Measurements from ENCODE around the gene RFX8. TPM values are rescaled to one million over a fixed set of nuclear protein-coding genes. Genes with fewer than 3 reads are reported as not detected.

RFX8 gene
- total RNA-seq, 2 experiments from 2014 or later, result 2.0 to 2.2 TPM

DNA sequence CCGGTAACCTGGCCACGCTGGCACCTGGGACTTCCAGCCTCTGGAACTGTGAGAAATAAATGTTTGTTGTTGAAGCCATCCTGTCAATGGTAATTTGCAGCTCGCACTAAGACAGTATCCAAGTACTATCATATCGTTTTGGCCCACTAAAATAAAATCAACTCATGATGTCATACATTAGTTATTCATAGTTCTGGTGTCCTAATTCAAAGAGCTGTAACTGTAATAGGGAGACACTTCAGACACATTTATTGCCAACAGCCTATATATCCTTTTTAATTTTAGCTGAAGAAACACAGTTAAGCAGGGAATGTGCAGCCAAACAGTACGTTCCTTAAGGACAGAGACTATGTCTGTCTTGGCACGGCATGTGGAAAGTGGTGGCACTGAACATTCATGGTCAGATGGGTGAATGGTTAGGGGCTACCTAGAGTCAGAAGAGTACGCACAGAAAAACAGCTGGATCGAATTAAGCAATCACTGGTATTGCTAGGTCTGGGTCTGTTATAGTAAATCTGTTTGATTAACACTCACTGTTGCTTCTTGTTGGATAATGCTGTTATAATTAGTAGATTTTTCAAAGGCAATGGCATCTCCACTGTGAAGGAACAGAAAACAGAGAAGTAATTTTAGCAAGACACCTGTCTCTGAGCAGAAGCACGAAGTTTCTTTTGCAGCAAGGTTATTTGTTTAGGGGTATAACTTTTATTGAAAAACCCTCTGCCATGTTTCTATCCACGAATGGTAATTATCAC is 46.3 kb downstream of the RFX8 start:
- no peaks in the 10 kb centered on the region for H3K27me3 Mint-ChIP-seq
- H3K9me3 Mint-ChIP-seq, result peaks cover 4% of the 10 kb centered on the region
- H3K4me3 Mint-ChIP-seq, result no peak overlapping the region
- DNase-seq (no peak), ATAC-seq (ENCODE audit: low read depth) (no peak)
- H3K36me3 Mint-ChIP-seq, result peaks cover 2% of the 10 kb centered on the region
- POLR2A ChIA-PET, result no interaction called here
- H3K27ac Mint-ChIP-seq, result no peak overlapping the region
- no peaks in the 10 kb centered on the region for H3K4me1 Mint-ChIP-seq

DNA sequence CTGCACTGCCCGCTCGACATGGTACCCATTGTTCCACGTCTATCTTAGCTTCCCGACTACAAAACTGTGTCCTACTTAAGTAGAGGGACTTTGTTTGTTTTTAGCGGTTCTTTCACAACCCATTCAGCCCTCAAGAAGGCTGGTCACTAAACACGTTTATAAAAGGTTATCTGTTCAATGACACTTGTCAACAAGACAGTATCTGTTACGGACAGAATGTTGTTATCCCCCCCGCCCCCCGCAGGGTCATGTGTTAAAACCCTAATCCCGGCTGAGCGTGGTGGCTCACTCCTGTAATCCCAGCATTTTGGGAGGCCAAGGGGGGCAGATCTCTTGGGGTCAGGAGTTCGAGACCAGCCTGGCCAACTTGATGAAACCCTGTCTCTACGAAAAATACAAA is 47.2 kb downstream of the RFX8 start:
- Mint-ChIP-seq H3K27ac (no peak overlapping the region), H3K4me1 (no peaks in the 10 kb centered on the region), H3K27me3 (peaks cover 2% of the 10 kb centered on the region), H3K36me3 (peaks cover 2% of the 10 kb centered on the region), H3K9me3 (peaks cover 4% of the 10 kb centered on the region), H3K4me3 (no peak overlapping the region)
- DNase-seq, result no peak
- no peak for ATAC-seq (ENCODE audit: low read depth)
- POLR2A ChIA-PET, result no interaction called here

DNA sequence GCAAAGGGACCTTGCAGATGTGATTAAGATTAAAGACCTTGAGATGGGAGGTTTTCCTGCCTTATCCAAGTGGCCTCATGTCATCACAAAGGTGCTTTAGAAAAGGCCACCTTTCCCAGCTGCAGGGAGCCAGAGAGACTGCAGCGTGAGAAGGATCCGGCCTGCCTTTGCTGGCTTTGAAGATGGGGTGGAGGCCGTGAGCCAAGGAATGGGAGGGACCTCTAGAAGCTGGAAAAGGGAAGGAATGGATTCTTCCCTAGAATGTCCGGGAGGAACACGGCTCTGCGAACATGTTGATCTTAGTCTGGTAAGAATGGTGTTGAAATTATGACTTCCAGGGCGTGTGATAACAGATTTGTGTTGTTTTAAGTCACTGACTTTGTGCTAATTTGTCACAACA is 47.7 kb downstream of the RFX8 start:
- H3K9me3 Mint-ChIP-seq, result peaks cover 4% of the 10 kb centered on the region
- H3K4me1 Mint-ChIP-seq, result no peaks in the 10 kb centered on the region
- peaks cover 2% of the 10 kb centered on the region for H3K36me3 Mint-ChIP-seq
- POLR2A ChIA-PET, result no interaction called here
- H3K4me3 Mint-ChIP-seq, result no peak overlapping the region
- peaks cover 2% of the 10 kb centered on the region for H3K27me3 Mint-ChIP-seq
- ATAC-seq (ENCODE audit: low read depth) (no peak), DNase-seq (no peak)
- H3K27ac Mint-ChIP-seq, result no peak overlapping the region

DNA sequence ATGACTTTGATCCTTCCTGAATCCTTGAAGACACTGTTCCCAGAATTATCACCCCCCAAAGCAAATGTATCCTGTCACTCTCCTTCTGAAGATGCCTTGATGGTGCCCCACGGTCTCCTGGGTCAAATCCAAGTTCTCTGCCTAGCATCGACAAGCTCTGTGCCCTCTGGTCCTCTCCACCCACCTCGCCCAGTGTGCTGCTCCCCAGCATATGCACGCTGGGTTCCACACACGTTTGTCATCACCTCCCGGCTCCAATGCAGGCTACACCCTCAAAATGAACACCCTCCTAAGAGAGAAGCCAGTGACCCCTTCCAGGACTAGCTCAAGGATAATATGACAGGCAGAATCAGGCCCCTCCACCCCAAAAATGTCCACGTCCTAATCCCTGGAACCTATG is 48.1 kb downstream of the RFX8 start:
- Mint-ChIP-seq H3K27me3 (peaks cover 2% of the 10 kb centered on the region), H3K27ac (no peak overlapping the region), H3K36me3 (peaks cover 2% of the 10 kb centered on the region), H3K9me3 (peaks cover 4% of the 10 kb centered on the region), H3K4me1 (no peaks in the 10 kb centered on the region), H3K4me3 (no peak overlapping the region)
- no peak for ATAC-seq (ENCODE audit: low read depth)
- POLR2A ChIA-PET, result no interaction called here
- DNase-seq, result no peak

DNA sequence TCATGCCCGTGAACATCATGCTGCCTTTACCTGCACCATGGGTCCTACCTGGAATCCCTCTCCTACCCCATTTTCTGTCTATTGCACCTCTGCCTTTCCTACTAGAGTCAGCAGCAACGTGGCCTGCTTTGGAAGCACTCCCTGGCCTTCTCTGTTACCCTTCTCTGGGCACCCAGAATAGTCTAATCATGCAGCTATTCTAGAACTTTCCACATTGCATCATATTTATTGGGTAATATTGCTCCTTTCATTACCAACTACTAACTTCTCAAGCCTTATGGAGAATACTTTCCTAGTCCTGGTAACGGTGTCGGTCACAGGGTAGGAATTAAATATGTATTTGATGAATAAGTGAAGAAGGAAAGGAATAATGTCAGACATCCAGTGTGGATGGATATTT is 54.3 kb downstream of the RFX8 start:
- ATAC-seq (ENCODE audit: low read depth) (no peak), DNase-seq (no peak)
- no peak overlapping the region for H3K27ac Mint-ChIP-seq
- H3K4me1 Mint-ChIP-seq, result no peaks in the 10 kb centered on the region
- H3K27me3 Mint-ChIP-seq, result peaks cover 2% of the 10 kb centered on the region
- H3K9me3 Mint-ChIP-seq, result peaks cover 4% of the 10 kb centered on the region
- H3K4me3 Mint-ChIP-seq, result no peak overlapping the region
- POLR2A ChIA-PET, result no interaction called here
- H3K36me3 Mint-ChIP-seq, result peaks cover 2% of the 10 kb centered on the region

DNA sequence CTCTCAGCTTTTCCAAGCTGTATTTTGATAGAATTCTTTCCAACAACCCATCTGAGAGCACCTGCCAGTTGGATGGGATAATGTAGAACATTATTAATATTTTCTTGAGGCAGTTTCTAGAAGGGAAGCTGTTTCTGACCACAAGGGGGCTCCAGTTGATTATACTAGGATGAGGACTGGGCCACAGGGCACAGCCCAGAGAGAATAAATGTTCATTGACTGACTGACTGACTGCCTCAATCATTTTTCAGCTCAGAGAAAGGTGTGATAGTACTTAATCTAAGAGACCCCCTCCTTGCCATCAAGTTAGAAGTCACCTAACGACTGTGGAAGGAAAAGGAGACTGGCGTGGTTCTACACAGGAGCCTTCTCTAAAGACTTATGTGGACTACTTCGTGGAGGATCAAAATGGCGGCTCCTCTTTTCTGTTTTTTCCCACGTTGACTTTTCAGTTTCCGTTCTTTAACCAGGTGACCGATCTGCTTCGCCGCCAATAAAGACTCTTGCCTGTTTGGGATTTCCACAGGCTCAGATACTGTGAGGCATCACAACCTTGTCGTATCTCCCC is 55.7 kb downstream of the RFX8 start:
- H3K36me3 Mint-ChIP-seq, result peaks cover 2% of the 10 kb centered on the region
- peaks cover 4% of the 10 kb centered on the region for H3K9me3 Mint-ChIP-seq
- H3K27me3 Mint-ChIP-seq, result peaks cover 2% of the 10 kb centered on the region
- POLR2A ChIA-PET, result no interaction called here
- no peak overlapping the region for H3K27ac Mint-ChIP-seq
- no peaks in the 10 kb centered on the region for H3K4me1 Mint-ChIP-seq
- ATAC-seq (ENCODE audit: low read depth) (peak; percentile 79), DNase-seq (no peak)
- H3K4me3 Mint-ChIP-seq, result no peak overlapping the region

DNA sequence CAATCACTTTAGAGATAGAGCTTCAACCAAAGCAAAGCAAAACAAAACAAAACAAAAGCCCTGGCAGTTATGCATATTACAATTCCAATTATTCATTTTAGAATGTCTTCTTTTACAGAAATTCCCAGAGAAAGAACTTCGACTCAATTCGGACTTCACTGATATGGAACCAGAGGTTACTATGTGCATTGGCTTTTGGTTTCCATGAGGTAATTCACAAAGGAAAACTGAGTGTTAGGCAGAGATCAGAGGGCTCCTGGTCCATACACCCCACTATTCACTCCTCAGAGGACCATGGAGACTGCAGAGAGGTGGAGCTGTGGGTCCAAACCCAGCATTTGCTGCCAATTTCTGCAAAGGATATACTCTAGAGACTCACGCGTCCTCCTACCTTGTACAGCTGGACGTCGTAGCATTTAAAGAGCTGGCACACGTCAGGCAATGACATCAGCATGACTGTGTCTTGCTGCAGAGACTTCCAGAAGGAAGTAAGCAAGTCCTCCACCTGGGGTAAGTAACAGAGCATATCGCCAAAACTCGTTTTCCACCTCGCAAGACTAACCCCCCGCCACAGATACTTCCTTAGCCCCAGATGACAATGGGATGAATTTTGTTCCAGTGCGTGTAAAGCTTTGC is 56.3 kb downstream of the RFX8 start:
- Mint-ChIP-seq H3K9me3 (no peaks in the 10 kb centered on the region), H3K27ac (no peak overlapping the region), H3K36me3 (no peaks in the 10 kb centered on the region), H3K27me3 (peaks cover 2% of the 10 kb centered on the region), H3K4me3 (no peak overlapping the region), H3K4me1 (no peaks in the 10 kb centered on the region)
- no peak for ATAC-seq (ENCODE audit: low read depth)
- DNase-seq, result no peak
- POLR2A ChIA-PET, result no interaction called here

DNA sequence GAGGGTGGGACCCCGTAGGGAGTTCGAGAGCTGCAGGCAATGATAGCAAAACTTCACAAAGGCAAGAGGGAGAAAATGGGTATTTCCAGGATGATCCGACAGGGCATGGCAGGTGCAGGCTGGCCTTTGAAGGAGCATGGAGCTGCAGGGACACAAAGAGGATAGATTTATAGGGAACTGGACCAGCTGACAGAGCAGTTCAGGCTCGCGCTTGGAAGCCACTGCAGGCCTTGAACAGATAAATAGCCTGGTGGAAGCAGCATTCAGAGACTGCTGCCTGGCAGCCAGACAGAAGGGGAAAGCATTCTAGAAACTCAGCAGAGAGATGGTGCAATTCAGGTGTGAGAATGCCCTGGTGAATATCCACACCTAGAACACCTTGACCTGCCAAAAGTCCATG is 58.3 kb downstream of the RFX8 start:
- H3K27me3 Mint-ChIP-seq, result no peaks in the 10 kb centered on the region
- H3K36me3 Mint-ChIP-seq, result no peaks in the 10 kb centered on the region
- POLR2A ChIA-PET, result no interaction called here
- H3K4me1 Mint-ChIP-seq, result no peaks in the 10 kb centered on the region
- H3K4me3 Mint-ChIP-seq, result no peak overlapping the region
- no peaks in the 10 kb centered on the region for H3K9me3 Mint-ChIP-seq
- ATAC-seq (ENCODE audit: low read depth), result no peak
- no peak overlapping the region for H3K27ac Mint-ChIP-seq
- DNase-seq, result no peak

DNA sequence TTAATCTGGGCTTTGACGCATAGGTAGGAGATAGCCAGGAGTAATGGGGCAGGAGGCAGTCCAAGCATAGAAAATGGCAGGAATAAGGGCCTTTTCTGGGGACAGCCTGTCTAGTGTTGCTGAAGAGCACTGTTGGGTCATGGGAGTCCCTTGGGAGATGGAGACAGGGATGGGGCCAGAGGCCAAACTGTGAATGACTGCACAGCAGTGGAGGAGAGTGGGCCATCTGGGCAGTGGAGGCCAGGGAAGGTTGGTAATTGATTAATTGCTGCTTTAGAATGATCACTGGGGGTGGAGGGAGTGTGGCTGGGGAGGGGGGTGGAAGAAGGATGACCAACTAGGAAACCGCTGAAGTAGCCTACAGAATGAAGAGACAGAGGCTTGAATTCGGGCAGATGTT is 59.0 kb downstream of the RFX8 start:
- no peak overlapping the region for H3K27ac Mint-ChIP-seq
- no peaks in the 10 kb centered on the region for H3K27me3 Mint-ChIP-seq
- ATAC-seq (ENCODE audit: low read depth), result no peak
- H3K4me1 Mint-ChIP-seq, result no peaks in the 10 kb centered on the region
- POLR2A ChIA-PET, result no interaction called here
- no peak for DNase-seq
- H3K9me3 Mint-ChIP-seq, result no peaks in the 10 kb centered on the region
- no peak overlapping the region for H3K4me3 Mint-ChIP-seq
- no peaks in the 10 kb centered on the region for H3K36me3 Mint-ChIP-seq

DNA sequence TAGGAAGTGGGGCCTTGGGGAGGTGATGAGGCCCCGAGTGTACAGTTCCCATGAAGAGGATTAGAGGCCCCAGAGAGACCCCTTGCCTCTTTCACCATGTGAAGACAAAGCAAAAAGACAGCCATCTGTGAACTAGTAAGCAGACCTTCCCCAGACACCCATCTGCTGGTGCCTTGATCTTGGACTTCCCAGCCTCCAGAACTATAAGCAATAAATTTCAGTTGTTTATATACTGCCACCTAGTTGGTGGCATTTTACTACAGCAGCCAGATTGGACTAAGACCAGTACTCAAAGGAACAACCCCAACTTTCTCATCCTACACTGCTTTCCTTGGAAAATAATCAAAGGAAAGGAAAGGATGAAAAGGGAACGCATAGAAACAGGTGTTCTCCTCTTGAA is 59.7 kb downstream of the RFX8 start:
- ATAC-seq (ENCODE audit: low read depth) (no peak), DNase-seq (no peak)
- Mint-ChIP-seq H3K27me3 (no peaks in the 10 kb centered on the region), H3K36me3 (no peaks in the 10 kb centered on the region), H3K27ac (no peak overlapping the region), H3K4me1 (no peaks in the 10 kb centered on the region), H3K4me3 (no peak overlapping the region), H3K9me3 (no peaks in the 10 kb centered on the region)
- POLR2A ChIA-PET, result no interaction called here

DNA sequence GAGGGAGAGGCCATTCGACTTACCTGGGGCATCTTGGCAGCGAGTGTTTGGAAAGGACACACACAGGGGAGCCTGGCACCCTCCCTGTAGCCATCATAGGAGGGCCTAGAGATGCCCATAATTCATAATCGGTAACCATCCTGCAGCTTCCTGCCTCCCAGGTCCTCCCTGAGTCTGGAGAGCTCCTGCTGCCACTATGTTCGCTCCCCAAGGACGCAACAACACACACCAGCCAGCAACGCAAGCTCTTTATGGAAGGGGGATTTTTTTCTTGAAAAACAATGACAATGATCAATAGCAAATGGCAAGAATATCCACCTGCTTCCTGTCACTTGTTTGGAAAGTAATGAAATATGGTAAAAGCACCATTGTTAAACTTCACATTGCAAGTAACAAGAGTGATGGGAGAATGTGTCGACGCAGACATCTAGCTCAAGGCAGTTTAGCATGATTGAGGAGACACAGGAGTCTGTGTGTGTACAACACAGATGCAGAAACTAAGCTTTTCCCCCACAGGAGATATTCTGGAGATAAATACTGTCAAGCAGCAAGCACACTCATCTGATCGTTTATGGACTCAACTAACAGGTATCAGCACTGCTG is 62.7 kb downstream of the RFX8 start:
- POLR2A ChIA-PET, result no interaction called here
- H3K36me3 Mint-ChIP-seq, result no peaks in the 10 kb centered on the region
- no peaks in the 10 kb centered on the region for H3K9me3 Mint-ChIP-seq
- ATAC-seq (ENCODE audit: low read depth), result no peak
- H3K4me3 Mint-ChIP-seq, result no peak overlapping the region
- no peaks in the 10 kb centered on the region for H3K27me3 Mint-ChIP-seq
- no peaks in the 10 kb centered on the region for H3K4me1 Mint-ChIP-seq
- H3K27ac Mint-ChIP-seq, result no peak overlapping the region
- DNase-seq, result no peak

DNA sequence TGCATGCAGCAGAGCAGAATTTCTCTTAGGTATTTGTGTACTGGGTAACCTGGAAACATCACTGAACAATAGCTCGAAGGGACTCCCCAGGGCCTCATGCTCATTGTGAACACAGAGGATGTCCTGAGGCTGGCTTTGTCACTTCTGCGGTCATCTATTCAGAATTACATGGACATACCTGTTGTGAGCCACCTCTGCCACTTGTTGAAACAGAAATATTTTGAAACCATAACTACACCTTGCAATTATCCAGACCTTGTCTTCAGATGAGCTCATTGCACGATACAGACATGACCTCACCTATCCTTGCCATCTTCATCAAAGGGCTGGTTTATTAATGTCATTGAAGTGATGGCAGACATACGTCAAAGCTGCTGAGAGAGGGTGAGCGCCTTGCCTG is 64.2 kb downstream of the RFX8 start:
- POLR2A ChIA-PET, result interaction anchor here (0.6 kb wide), 1 partner anchor 301 kb away, joined by 3 read pairs; no protein-coding TSS in a partner anchor
- no peaks in the 10 kb centered on the region for H3K9me3 Mint-ChIP-seq
- ATAC-seq (ENCODE audit: low read depth) (no peak), DNase-seq (no peak)
- H3K27ac Mint-ChIP-seq, result no peak overlapping the region
- H3K27me3 Mint-ChIP-seq, result no peaks in the 10 kb centered on the region
- no peak overlapping the region for H3K4me3 Mint-ChIP-seq
- H3K36me3 Mint-ChIP-seq, result no peaks in the 10 kb centered on the region
- H3K4me1 Mint-ChIP-seq, result no peaks in the 10 kb centered on the region

DNA sequence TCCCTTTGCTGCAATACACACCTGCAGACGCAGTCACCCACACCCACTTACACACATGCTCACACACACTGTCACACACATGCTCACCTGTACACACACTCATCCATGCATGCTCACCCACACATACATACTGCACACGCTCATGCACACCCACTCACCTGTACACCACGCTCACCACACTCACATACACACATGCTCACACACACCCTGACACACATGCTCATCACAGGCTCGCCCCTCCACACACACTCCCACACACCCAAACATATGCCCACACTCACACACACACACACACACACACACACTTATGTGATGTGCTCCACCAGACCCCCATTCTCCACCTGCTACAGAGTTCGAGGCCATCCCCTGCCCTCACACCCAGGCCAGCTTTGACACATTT is 64.8 kb downstream of the RFX8 start:
- Mint-ChIP-seq H3K27ac (no peak overlapping the region), H3K9me3 (no peaks in the 10 kb centered on the region), H3K27me3 (no peaks in the 10 kb centered on the region), H3K4me1 (peaks cover 5% of the 10 kb centered on the region), H3K36me3 (no peaks in the 10 kb centered on the region), H3K4me3 (no peak overlapping the region)
- POLR2A ChIA-PET, result interaction anchor here (0.6 kb wide), 1 partner anchor 301 kb away, joined by 3 read pairs; no protein-coding TSS in a partner anchor
- DNase-seq, result no peak
- ATAC-seq (ENCODE audit: low read depth), result no peak

DNA sequence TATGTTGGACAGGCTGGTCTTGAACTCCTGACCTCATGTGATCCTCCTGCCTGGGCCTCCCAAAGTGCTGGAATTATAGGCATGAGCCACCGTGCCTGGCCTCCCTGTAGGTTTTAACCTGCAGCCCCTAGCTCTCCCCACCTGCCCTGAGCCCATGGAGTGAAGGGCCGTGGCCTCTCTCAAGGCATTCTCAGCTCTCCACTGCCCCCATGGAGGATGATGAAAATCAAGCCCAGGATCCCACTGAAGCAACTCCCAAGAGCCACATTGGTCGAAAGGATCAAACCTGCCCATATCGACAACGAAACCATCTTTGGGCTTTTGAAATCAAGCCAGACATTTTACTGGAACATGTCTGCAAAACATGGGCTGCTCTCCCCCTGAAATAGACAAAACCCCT is 65.2 kb downstream of the RFX8 start:
- Mint-ChIP-seq H3K9me3 (no peaks in the 10 kb centered on the region), H3K36me3 (no peaks in the 10 kb centered on the region), H3K27ac (no peak overlapping the region), H3K4me1 (peaks cover 5% of the 10 kb centered on the region), H3K27me3 (no peaks in the 10 kb centered on the region), H3K4me3 (no peak overlapping the region)
- POLR2A ChIA-PET, result no interaction called here
- DNase-seq (no peak), ATAC-seq (ENCODE audit: low read depth) (no peak)
